Thyroid gland (tissue), 4 donors: ENCODE results near the gene ABCA13. TPM values are rescaled to one million over a fixed set of nuclear protein-coding genes. Genes with fewer than 3 reads are reported as not detected.

Source experiments
- DNase-seq, 2 donors: peaks; one replicate each; pipeline ENCODE4 v3.0.0-alpha.2; 2019
- H3K27ac ChIP-seq, 3 donors: fragments of 200-600 bp; sonication (generic); 1 replicate in 2 of 3; 2 replicates in 1 of 3; pipeline ENCODE4 v1.5.1; 2016 to 2019; ENCODE audit warnings: mild to moderate bottlenecking in 1 of 3, moderate library complexity in 1 of 3
- H3K27me3 ChIP-seq: fragments of 200-600 bp; sonication (generic); one replicate; pipeline ENCODE4 v1.5.1; 2019
- H3K36me3 ChIP-seq, 2 donors: fragments of 200-600 bp; sonication (generic); one replicate each; pipeline ENCODE4 v1.5.1; 2016 to 2019
- H3K4me1 ChIP-seq, 2 donors: fragments of 200-600 bp; sonication (generic); one replicate each; pipeline ENCODE4 v1.5.1; 2017 to 2019
- H3K4me3 ChIP-seq, 3 donors: fragments of 200-600 bp; sonication (generic); replicated peaks in 1 of 3; 1 replicate in 2 of 3; 2 replicates in 1 of 3; pipeline ENCODE4 v1.5.1; 2016; ENCODE audit warnings: mild to moderate bottlenecking in 1 of 3
- H3K9me3 ChIP-seq: fragments of 200-600 bp; sonication (generic); one replicate; pipeline ENCODE4 v1.5.1; 2017
- CTCF ChIP-seq, 6 experiments: fragments of 200-600 bp in 3 of 6; fragments of 450-650 bp in 3 of 6; sonication (generic) in 3 of 6; IDR thresholded peaks; one replicate each; pipeline ENCODE4 v1.5.1; 2016 to 2019; ENCODE audit warnings: antibody characterized with exemption in 6 of 6, mild to moderate bottlenecking in 2 of 6, inconsistent platforms in 1 of 6, moderate library complexity in 1 of 6
- POLR2A ChIP-seq, 2 donors: fragments of 450-650 bp; IDR thresholded peaks; one replicate each; pipeline ENCODE4 v1.6.1; 2017; ENCODE audit warnings: antibody characterized with exemption in 2 of 2, mild to moderate bottlenecking in 2 of 2, moderate library complexity in 1 of 2
- WGBS, 2 donors: methylation state at CpG; one replicate each; pipeline ENCODE4 v1.1.5; 2017; 5-methylcytosine and 5-hydroxymethylcytosine counted together
- intact Hi-C: fragments of 100-400 bp; cut with DNase I; formaldehyde crosslinking; loops from one replicate; pipeline ENCODE4 v1.15.1; 2023
- total RNA-seq, 4 donors: library from RNA; depleted of rRNA; stranded (reverse); fragments of >200 nt; gene quantifications; one replicate each; pipeline ENCODE4 v1.2.3, GENCODE V29; 2016

Gene ABCA13
- total RNA-seq, 4 donors from 2014 or later: 7.6 to 13.3 (median 11.7) TPM

GRCh38 chr7:48441848-48442492, 270.7 kb downstream of the ABCA13 start:
- Histone ChIP-seq H3K27ac (no peak overlapping the region), H3K27me3 (no peaks in the 10 kb centered on the region), H3K9me3 (no peaks in the 10 kb centered on the region), H3K4me3 (no peak overlapping the region), H3K36me3 (no peaks in the 10 kb centered on the region), H3K4me1 (no peaks in the 10 kb centered on the region)
- peak; percentile 15 to 31 for DNase-seq
- TF ChIP-seq POLR2A (IDR thresholded peaks at IDR 0.05) (no peak), CTCF (IDR thresholded peaks at IDR 0.05) (no peak)
- intact Hi-C loops: no loop called here
- 62 to 77% methylated on average over 8 of the region's 8 CpGs for WGBS, 2 donors

GRCh38 chr7:48443051-48443450, 271.8 kb downstream of the ABCA13 start:
- DNase-seq: no peak
- WGBS, 2 donors: 87 to 90% methylated on average over 5 of the region's 5 CpGs
- TF ChIP-seq CTCF (IDR thresholded peaks at IDR 0.05) (no peak), POLR2A (IDR thresholded peaks at IDR 0.05) (no peak)
- Histone ChIP-seq H3K9me3 (no peaks in the 10 kb centered on the region), H3K4me1 (no peaks in the 10 kb centered on the region), H3K27me3 (no peaks in the 10 kb centered on the region), H3K27ac (no peak overlapping the region), H3K4me3 (no peak overlapping the region), H3K36me3 (no peaks in the 10 kb centered on the region)
- intact Hi-C loops: no loop called here

GRCh38 chr7:48446721-48447120, 275.5 kb downstream of the ABCA13 start:
- TF ChIP-seq POLR2A (IDR thresholded peaks at IDR 0.05): no peak
- no peak for TF ChIP-seq CTCF (IDR thresholded peaks at IDR 0.05)
- intact Hi-C loops: no loop called here
- H3K9me3 ChIP-seq: no peaks in the 10 kb centered on the region
- DNase-seq: no peak
- H3K36me3 ChIP-seq: no peaks in the 10 kb centered on the region
- no peaks in the 10 kb centered on the region for H3K4me1 ChIP-seq
- H3K4me3 ChIP-seq: no peak overlapping the region
- no peak overlapping the region for H3K27ac ChIP-seq
- H3K27me3 ChIP-seq: no peaks in the 10 kb centered on the region

- H3K4me3 ChIP-seq: no peak overlapping the region
- H3K4me1 ChIP-seq: no peaks in the 10 kb centered on the region
- no peaks in the 10 kb centered on the region for H3K27me3 ChIP-seq
- TF ChIP-seq CTCF (IDR thresholded peaks at IDR 0.05): no peak
- no peak for TF ChIP-seq POLR2A (IDR thresholded peaks at IDR 0.05)
- no peaks in the 10 kb centered on the region for H3K36me3 ChIP-seq
- intact Hi-C loops: no loop called here
- WGBS, 2 donors: 83 to 84% methylated on average over 1 of the region's 1 CpG
- DNase-seq: no peak
- no peaks in the 10 kb centered on the region for H3K9me3 ChIP-seq
- H3K27ac ChIP-seq: no peak overlapping the region
Observed at GRCh38 chr7:48452218-48452617, 281.0 kb downstream of the ABCA13 start.

GRCh38 chr7:48454750-48455192, 283.5 kb downstream of the ABCA13 start:
- Histone ChIP-seq H3K36me3 (no peaks in the 10 kb centered on the region), H3K4me1 (no peaks in the 10 kb centered on the region), H3K27ac (no peak overlapping the region), H3K9me3 (no peaks in the 10 kb centered on the region), H3K27me3 (no peaks in the 10 kb centered on the region), H3K4me3 (no peak overlapping the region)
- DNase-seq: no peak
- TF ChIP-seq POLR2A (IDR thresholded peaks at IDR 0.05): no peak
- no peak for TF ChIP-seq CTCF (IDR thresholded peaks at IDR 0.05)
- WGBS, 2 donors: 87 to 92% methylated on average over 31 of the region's 38 CpGs
- intact Hi-C loops: no loop called here
